HG02798 (cell line): Measurements from ENCODE around the gene CHSY1.

ENCODE experiments used
- ATAC-seq: cut with Tn5 transposase; IDR thresholded peaks from one replicate; pipeline ENCODE4 v1.9.1; 2021; ENCODE audit warnings: mild to moderate bottlenecking; ENCODE audit not compliant: unreplicated experiment, poor library complexity

Gene CHSY1

GRCh38 chr15:101158166-101159095 is 93.4 kb downstream of the CHSY1 start:
- no peak for ATAC-seq

- no peak for ATAC-seq
Measured at GRCh38 chr15:101157721-101158120, 94.1 kb downstream of the CHSY1 start.

- peak; percentile 87 for ATAC-seq
Measured at GRCh38 chr15:101156509-101157159, 95.2 kb downstream of the CHSY1 start.

- ATAC-seq = no peak
Measured at GRCh38 chr15:101156061-101156460, 95.8 kb downstream of the CHSY1 start.

GRCh38 chr15:101153801-101154656 is 97.8 kb downstream of the CHSY1 start:
- no peak for ATAC-seq

- ATAC-seq = no peak
Measured at GRCh38 chr15:101152914-101153313, 98.9 kb downstream of the CHSY1 start.

- ATAC-seq = no peak
Measured at GRCh38 chr15:101151288-101151687, 100.6 kb downstream of the CHSY1 start.

- no peak for ATAC-seq
Measured at GRCh38 chr15:101150723-101151040, 101.2 kb downstream of the CHSY1 start.

- no peak for ATAC-seq
Measured at GRCh38 chr15:101149864-101150722, 101.8 kb downstream of the CHSY1 start.

- peak; percentile 18 for ATAC-seq
Measured at GRCh38 chr15:101148881-101149664, 102.8 kb downstream of the CHSY1 start.

- peak; percentile 59 for ATAC-seq
Measured at GRCh38 chr15:101148166-101148880, 103.5 kb downstream of the CHSY1 start.

- no peak for ATAC-seq
Measured at GRCh38 chr15:101147181-101147580, 104.7 kb downstream of the CHSY1 start.

GRCh38 chr15:101146118-101146702 is 105.6 kb downstream of the CHSY1 start:
- no peak for ATAC-seq

- ATAC-seq = no peak
Measured at GRCh38 chr15:101145362-101145761, 106.5 kb downstream of the CHSY1 start.

GRCh38 chr15:101143321-101143720 is 108.5 kb downstream of the CHSY1 start:
- ATAC-seq = no peak

GRCh38 chr15:101142711-101143110 is 109.1 kb downstream of the CHSY1 start:
- no peak for ATAC-seq

- ATAC-seq = no peak
Measured at GRCh38 chr15:101141926-101142527, 109.8 kb downstream of the CHSY1 start.

GRCh38 chr15:101140697-101141065 is 111.2 kb downstream of the CHSY1 start:
- no peak for ATAC-seq
